ENCODE measurements around the gene CDK5. TPM values are rescaled to one million over a fixed set of nuclear protein-coding genes. Genes with fewer than 3 reads are reported as not detected.

CDK5 gene
- total RNA-seq, 1 experiment from 2014 or later = 19.8 TPM

GRCh38 chr7:151080067-151080521 lies 22.4 kb upstream of the CDK5 start:
- BruUV-seq (replicated peaks) = TSS peak; percentile 63
- CTCF ChIA-PET = interaction anchor here (0.7 to 1.4 kb wide), 4 partner anchors 19 to 62 kb away, joined by 3 read pairs; no protein-coding TSS in a partner anchor

GRCh38 chr7:151079199-151079910 lies 21.7 kb upstream of the CDK5 start:
- ChIA-PET CTCF (no interaction called here), POLR2A (no interaction called here)
- no peak for TF ChIP-seq ELF1 (IDR thresholded peaks at IDR 0.05; ENCODE audit: borderline replicate concordance, low read depth)
- TF ChIP-seq RAD21 (IDR thresholded peaks at IDR 0.05; ENCODE audit: low read depth) = no peak
- TF ChIP-seq SP1 (IDR thresholded peaks at IDR 0.05; ENCODE audit: low read depth) = no peak
- TF ChIP-seq JUND (IDR thresholded peaks at IDR 0.05) = no peak
- no peak for TF ChIP-seq EZH2phosphoT487 (IDR thresholded peaks at IDR 0.05; ENCODE audit: borderline replicate concordance)
- TF ChIP-seq YY1 (IDR thresholded peaks at IDR 0.05; ENCODE audit: extremely low read depth, insufficient replicate concordance, low read depth, low read length) = no peak
- TF ChIP-seq CTCF (IDR thresholded peaks at IDR 0.05 in 2 of 3, conservative IDR thresholded peaks at IDR 0.05 in 1 of 3; ENCODE audit: borderline replicate concordance in 1 of 3, insufficient read depth in 1 of 3, low read depth in 2 of 3, low read length in 2 of 3) = no peak
- no peak for TF ChIP-seq ZNF274 (IDR thresholded peaks at IDR 0.05; ENCODE audit: low read depth, low read length)
- no peak for TF ChIP-seq REST (IDR thresholded peaks at IDR 0.05; ENCODE audit: low read depth)
- TF ChIP-seq MAX (IDR thresholded peaks at IDR 0.05) = no peak

More at GRCh38 chr7:151080067-151080521, 22.4 kb upstream of the CDK5 start:
- H3K4me2 ChIP-seq (ENCODE audit: low read length) = peak overlapping the region; percentile 94
- no peak overlapping the region for H2AFZ ChIP-seq (ENCODE audit: low read depth, low read length, poor library complexity, severe bottlenecking)
- H4K20me1 ChIP-seq (ENCODE audit: insufficient read depth) = no peaks in the 10 kb centered on the region
- peak overlapping the region; percentile 100 for H3K9ac ChIP-seq (ENCODE audit: low read length)
- no peaks in the 10 kb centered on the region for H3K9me3 ChIP-seq (ENCODE audit: control insufficient read depth in 1 of 2, insufficient read depth in 1 of 2, low read depth in 1 of 2, low read length in 2 of 2)
- peaks cover 28 to 63% of the 10 kb centered on the region in 2 experiments for H3K4me1 ChIP-seq (ENCODE audit: control insufficient read depth in 1 of 2, insufficient read depth in 2 of 2, low read length in 2 of 2)
- ATAC-seq (peak; percentile 2), DNase-seq (ENCODE audit: low read depth, low spot score) (no peak)
- peak overlapping the region; percentile 90 to 94 for H3K4me3 ChIP-seq (replicated peaks in 1 of 2; ENCODE audit: low read depth in 1 of 2, low read length in 2 of 2)
- H3K36me3 ChIP-seq (ENCODE audit: control insufficient read depth in 1 of 2, insufficient read depth in 2 of 2, low read length in 2 of 2) = peaks cover 6 to 11% of the 10 kb centered on the region in 2 experiments; a peak in 3 of 4 replicates
- RAD21 ChIA-PET (ENCODE audit: low non-redundant PET in 1 of 2, low total read pairs in 2 of 2, uncharacterized antibody in 2 of 2, unreplicated experiment in 2 of 2) = no interaction called here
- POLR2A ChIA-PET = interaction anchor here (1.0 to 1.4 kb wide), 3 partner anchors 10 to 19 kb away, joined by 3 to 13 read pairs (median 9); no protein-coding TSS in a partner anchor
- H3K27ac ChIP-seq (ENCODE audit: low read depth, low read length) = peak overlapping the region; percentile 94
- TF ChIP-seq ELF1 (IDR thresholded peaks at IDR 0.05; ENCODE audit: borderline replicate concordance, low read depth) = no peak
- no peak for TF ChIP-seq ZNF274 (IDR thresholded peaks at IDR 0.05; ENCODE audit: low read depth, low read length)
- TF ChIP-seq ZFX (IDR thresholded peaks at IDR 0.05) = 0 out of 2 replicates have a peak, but pooled peaks have one; percentile 79
- TF ChIP-seq EZH2phosphoT487 (IDR thresholded peaks at IDR 0.05; ENCODE audit: borderline replicate concordance) = no peak
- no peaks in the 10 kb centered on the region for H3K9me2 ChIP-seq (ENCODE audit: insufficient read depth)
- H3K27me3 ChIP-seq (ENCODE audit: insufficient read depth, low read length) = no peaks in the 10 kb centered on the region
- H3K79me2 ChIP-seq (ENCODE audit: insufficient read depth, low read length) = peaks cover 45% of the 10 kb centered on the region
- intact Hi-C loops (cut with micrococcal nuclease) = no loop called here

More at GRCh38 chr7:151079199-151079910, 21.7 kb upstream of the CDK5 start:
- H3K4me3 ChIP-seq (replicated peaks in 1 of 2; ENCODE audit: low read depth in 1 of 2, low read length in 2 of 2) = peak overlapping the region; percentile 90 to 94
- peaks cover 28 to 59% of the 10 kb centered on the region in 2 experiments for H3K4me1 ChIP-seq (ENCODE audit: control insufficient read depth in 1 of 2, insufficient read depth in 2 of 2, low read length in 2 of 2)
- no peak overlapping the region for H2AFZ ChIP-seq (ENCODE audit: low read depth, low read length, poor library complexity, severe bottlenecking)
- H3K4me2 ChIP-seq (ENCODE audit: low read length) = peak overlapping the region; percentile 94
- ATAC-seq (no peak), DNase-seq (ENCODE audit: low read depth, low spot score) (no peak)
- H3K27me3 ChIP-seq (ENCODE audit: insufficient read depth, low read length) = no peaks in the 10 kb centered on the region
- peaks cover 45% of the 10 kb centered on the region for H3K79me2 ChIP-seq (ENCODE audit: insufficient read depth, low read length)
- no TSS peak for BruUV-seq (replicated peaks)
- H3K9me3 ChIP-seq (ENCODE audit: control insufficient read depth in 1 of 2, insufficient read depth in 1 of 2, low read depth in 1 of 2, low read length in 2 of 2) = no peaks in the 10 kb centered on the region
- H3K27ac ChIP-seq (ENCODE audit: low read depth, low read length) = peak overlapping the region; percentile 94
- no peaks in the 10 kb centered on the region for H4K20me1 ChIP-seq (ENCODE audit: insufficient read depth)
- peaks cover 9 to 13% of the 10 kb centered on the region in 2 experiments; a peak in 3 of 4 replicates for H3K36me3 ChIP-seq (ENCODE audit: control insufficient read depth in 1 of 2, insufficient read depth in 2 of 2, low read length in 2 of 2)
- RAD21 ChIA-PET (ENCODE audit: low non-redundant PET in 1 of 2, low total read pairs in 2 of 2, uncharacterized antibody in 2 of 2, unreplicated experiment in 2 of 2) = interaction anchor here in 1 of 2 experiments (0.6 kb wide), 1 partner anchor 17 kb away, joined by 4 read pairs; no protein-coding TSS in a partner anchor
- H3K9me2 ChIP-seq (ENCODE audit: insufficient read depth) = no peaks in the 10 kb centered on the region
- H3K9ac ChIP-seq (ENCODE audit: low read length) = peak overlapping the region; percentile 100
- intact Hi-C loops (cut with micrococcal nuclease) = no loop called here

All from HCT116 (cell line).